ENCODE measurements around the gene CST7.

CST7 gene

DNA sequence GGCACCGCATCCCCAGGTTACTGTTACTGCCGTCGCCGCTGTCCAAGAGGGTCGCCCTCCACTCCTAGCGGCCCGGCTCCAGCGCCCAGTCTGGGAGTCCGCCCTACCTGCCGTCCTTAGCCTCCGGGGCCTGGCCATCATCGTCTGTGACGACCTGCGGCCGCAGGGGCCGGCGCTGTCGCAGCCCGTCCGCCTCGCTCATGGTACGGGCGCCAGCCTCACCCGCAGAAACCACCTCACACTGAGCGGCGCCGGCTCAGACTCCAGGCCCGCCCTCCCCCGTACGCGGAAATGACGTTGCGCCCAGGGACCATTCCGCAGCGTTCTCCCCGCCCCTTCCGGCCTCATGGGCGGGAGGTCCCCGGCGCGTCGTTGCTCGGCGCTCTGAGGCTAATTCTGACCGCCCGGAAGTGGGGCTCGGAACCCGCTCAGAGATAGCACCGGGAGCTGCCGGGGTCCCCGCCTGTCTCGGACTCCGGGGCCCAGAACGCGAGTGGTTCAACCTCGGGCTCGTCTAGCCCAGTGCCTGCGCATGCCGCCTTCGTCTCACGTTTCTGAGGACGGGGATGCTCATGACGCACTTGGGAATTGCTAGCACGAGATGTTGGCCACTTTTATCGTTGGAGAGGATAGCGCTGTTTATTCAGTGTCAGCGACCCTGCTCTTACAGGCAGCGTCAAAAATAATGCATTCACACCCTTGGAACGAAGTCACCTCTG lies 43.6 kb downstream of the CST7 start, which contains the start of gene APMAP:
TSS of gene APMAP (minus strand) at position 265 of the 719 bp plus-strand sequence. CDS start at position 202, 63 bp downstream.
- H3K9me3 ChIP-seq (ENCODE audit: control insufficient read depth in 2 of 2, low read length in 2 of 2): no peaks in the 10 kb centered on the region
- no peaks in the 10 kb centered on the region for H3K27me3 ChIP-seq (ENCODE audit: control insufficient read depth in 2 of 2, insufficient read depth in 2 of 2, low read length in 2 of 2)
- H3K4me3 ChIP-seq (ENCODE audit: low read length in 2 of 2): peak within 1 kb of the TSS; percentile 95
- no peaks in the 10 kb centered on the region for H3K36me3 ChIP-seq (ENCODE audit: control insufficient read depth in 2 of 2, insufficient read depth in 2 of 2, low read length in 2 of 2)
- H3K27ac ChIP-seq (ENCODE audit: low read depth in 2 of 2, low read length in 2 of 2): peak within 1 kb of the TSS; percentile 93 to 95
- H3K9ac ChIP-seq (ENCODE audit: low read depth in 1 of 2, low read length in 2 of 2): peak within 1 kb of the TSS; percentile 93
- peaks cover 17 to 24% of the 10 kb centered on the region in 2 donors for H3K4me1 ChIP-seq (ENCODE audit: control insufficient read depth in 2 of 2, insufficient read depth in 2 of 2, low read length in 2 of 2)

- peaks cover 17 to 24% of the 10 kb centered on the region in 2 donors for H3K4me1 ChIP-seq (ENCODE audit: control insufficient read depth in 2 of 2, insufficient read depth in 2 of 2, low read length in 2 of 2)
- H3K4me3 ChIP-seq (ENCODE audit: low read length in 2 of 2): peak overlapping the region; percentile 95
- peak overlapping the region; percentile 93 to 95 for H3K27ac ChIP-seq (ENCODE audit: low read depth in 2 of 2, low read length in 2 of 2)
- no peaks in the 10 kb centered on the region for H3K27me3 ChIP-seq (ENCODE audit: control insufficient read depth in 2 of 2, insufficient read depth in 2 of 2, low read length in 2 of 2)
- peak overlapping the region; percentile 93 for H3K9ac ChIP-seq (ENCODE audit: low read depth in 1 of 2, low read length in 2 of 2)
- no peaks in the 10 kb centered on the region for H3K9me3 ChIP-seq (ENCODE audit: control insufficient read depth in 2 of 2, low read length in 2 of 2)
- H3K36me3 ChIP-seq (ENCODE audit: control insufficient read depth in 2 of 2, insufficient read depth in 2 of 2, low read length in 2 of 2): no peaks in the 10 kb centered on the region
Measured at GRCh38 chr20:24993337-24994185, 44.5 kb downstream of the CST7 start.

DNA sequence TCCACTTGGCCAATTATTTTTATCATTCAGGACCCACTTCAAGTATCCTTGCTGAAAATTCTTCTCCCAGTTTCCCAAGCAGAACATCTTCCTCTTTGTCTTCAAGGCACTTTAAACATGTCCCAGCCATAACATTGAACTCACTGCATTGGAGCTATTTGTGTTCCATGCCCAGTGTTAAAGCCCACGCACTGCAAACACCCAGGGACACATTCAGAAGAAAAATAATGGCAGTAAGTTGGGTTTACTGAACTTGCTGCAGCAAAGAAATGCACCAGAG lies 45.1 kb downstream of the CST7 start:
- Histone ChIP-seq H3K9ac (ENCODE audit: low read depth in 1 of 2, low read length in 2 of 2) (no peak overlapping the region), H3K4me3 (ENCODE audit: low read length in 2 of 2) (no peak overlapping the region), H3K27me3 (ENCODE audit: control insufficient read depth in 2 of 2, insufficient read depth in 2 of 2, low read length in 2 of 2) (no peaks in the 10 kb centered on the region), H3K27ac (ENCODE audit: low read depth in 2 of 2, low read length in 2 of 2) (no peak overlapping the region), H3K36me3 (ENCODE audit: control insufficient read depth in 2 of 2, insufficient read depth in 2 of 2, low read length in 2 of 2) (no peaks in the 10 kb centered on the region), H3K9me3 (ENCODE audit: control insufficient read depth in 2 of 2, low read length in 2 of 2) (no peaks in the 10 kb centered on the region), H3K4me1 (ENCODE audit: control insufficient read depth in 2 of 2, insufficient read depth in 2 of 2, low read length in 2 of 2) (peaks cover 17 to 24% of the 10 kb centered on the region in 2 donors)

DNA sequence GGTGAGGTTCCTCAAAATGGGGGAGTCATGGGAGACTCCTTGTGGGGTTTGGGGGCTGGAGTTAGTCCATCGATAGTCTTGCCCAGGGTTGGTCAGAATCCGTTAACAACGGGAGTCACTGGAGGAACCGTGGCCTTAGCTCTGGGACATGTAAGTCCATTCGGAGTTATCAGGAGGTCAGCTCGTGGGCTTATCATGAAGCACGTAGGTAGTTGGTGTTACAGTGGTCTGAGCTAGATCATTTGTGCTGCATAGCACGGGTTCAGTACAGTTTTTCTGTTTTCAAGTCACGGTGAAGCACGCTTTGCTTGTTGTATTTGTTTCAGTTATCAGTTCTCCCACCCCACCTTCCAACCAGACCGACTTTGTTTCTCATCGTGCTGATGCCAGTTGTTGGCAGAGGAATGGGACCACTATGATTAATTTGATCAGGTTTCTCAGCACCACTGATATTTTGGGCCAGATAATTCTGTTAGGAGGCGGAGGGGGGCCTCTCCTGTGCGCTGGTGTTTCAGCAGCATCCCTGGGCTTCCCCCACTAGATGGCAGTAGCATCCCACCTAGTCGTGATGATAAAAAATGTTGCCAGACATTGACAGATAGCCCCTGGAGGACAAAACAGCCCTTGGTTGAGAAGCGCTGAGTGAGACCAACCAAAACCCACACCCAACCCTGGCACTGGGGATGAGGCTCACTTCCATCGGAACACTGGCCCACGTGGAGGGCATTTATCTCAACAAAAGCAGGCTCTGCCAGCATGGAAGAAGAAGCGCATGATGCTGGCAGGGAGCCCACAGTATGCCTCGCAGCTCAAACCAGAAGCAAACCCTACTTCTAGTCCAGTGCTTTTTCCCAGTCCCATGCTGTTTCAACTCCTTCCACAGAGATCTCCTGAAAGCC lies 45.6 kb downstream of the CST7 start:
- Histone ChIP-seq H3K9me3 (ENCODE audit: control insufficient read depth in 2 of 2, low read length in 2 of 2) (no peaks in the 10 kb centered on the region), H3K27me3 (ENCODE audit: control insufficient read depth in 2 of 2, insufficient read depth in 2 of 2, low read length in 2 of 2) (no peaks in the 10 kb centered on the region), H3K4me3 (ENCODE audit: low read length in 2 of 2) (peak overlapping the region in 1 of 2 donors; percentile 27), H3K36me3 (ENCODE audit: control insufficient read depth in 2 of 2, insufficient read depth in 2 of 2, low read length in 2 of 2) (no peaks in the 10 kb centered on the region), H3K27ac (ENCODE audit: low read depth in 2 of 2, low read length in 2 of 2) (no peak overlapping the region), H3K4me1 (ENCODE audit: control insufficient read depth in 2 of 2, insufficient read depth in 2 of 2, low read length in 2 of 2) (peaks cover 17 to 24% of the 10 kb centered on the region in 2 donors), H3K9ac (ENCODE audit: low read depth in 1 of 2, low read length in 2 of 2) (no peak overlapping the region)

DNA sequence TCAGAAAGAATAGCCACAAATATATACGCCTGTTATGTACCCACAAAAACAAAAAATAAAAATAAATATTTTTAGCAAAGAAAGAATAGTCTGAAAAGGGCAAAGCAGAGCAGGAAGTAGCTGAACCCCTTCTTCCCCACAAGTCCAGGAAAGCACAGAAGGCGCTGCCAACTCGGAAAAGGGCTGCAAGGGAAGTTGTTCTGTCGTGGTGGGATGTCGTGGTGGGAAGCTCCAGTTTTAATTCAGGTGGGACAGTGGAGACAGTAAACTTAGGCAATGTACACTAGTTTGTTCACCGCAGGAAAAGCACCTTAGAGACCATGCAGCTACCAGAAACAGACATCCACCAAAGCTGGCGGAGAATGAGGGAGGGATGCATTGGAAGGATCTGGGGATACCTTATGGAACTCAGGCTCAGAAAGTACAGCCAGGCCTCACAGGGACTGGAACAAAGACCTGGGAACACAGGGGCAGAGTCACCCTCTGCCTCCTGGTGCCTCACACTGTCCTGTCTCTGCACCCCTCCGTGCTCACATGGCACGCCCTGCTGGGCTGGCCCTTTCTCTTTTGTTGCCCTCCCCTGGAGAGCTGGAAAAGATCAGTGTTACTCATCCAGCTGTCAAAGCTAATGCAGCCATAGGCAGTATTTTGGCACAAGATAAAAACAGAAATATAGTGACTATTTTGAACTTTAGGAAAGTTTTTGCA lies 46.8 kb downstream of the CST7 start:
- Histone ChIP-seq H3K9me3 (ENCODE audit: control insufficient read depth in 2 of 2, low read length in 2 of 2) (no peaks in the 10 kb centered on the region), H3K9ac (ENCODE audit: low read depth in 1 of 2, low read length in 2 of 2) (no peak overlapping the region), H3K4me1 (ENCODE audit: control insufficient read depth in 2 of 2, insufficient read depth in 2 of 2, low read length in 2 of 2) (peaks cover 17 to 23% of the 10 kb centered on the region in 2 donors), H3K4me3 (ENCODE audit: low read length in 2 of 2) (no peak overlapping the region), H3K36me3 (ENCODE audit: control insufficient read depth in 2 of 2, insufficient read depth in 2 of 2, low read length in 2 of 2) (no peaks in the 10 kb centered on the region), H3K27ac (ENCODE audit: low read depth in 2 of 2, low read length in 2 of 2) (no peak overlapping the region), H3K27me3 (ENCODE audit: control insufficient read depth in 2 of 2, insufficient read depth in 2 of 2, low read length in 2 of 2) (no peaks in the 10 kb centered on the region)

GRCh38 chr20:24996449-24997377 lies 47.6 kb downstream of the CST7 start:
- Histone ChIP-seq H3K4me3 (ENCODE audit: low read length in 2 of 2) (no peak overlapping the region), H3K36me3 (ENCODE audit: control insufficient read depth in 2 of 2, insufficient read depth in 2 of 2, low read length in 2 of 2) (no peaks in the 10 kb centered on the region), H3K27me3 (ENCODE audit: control insufficient read depth in 2 of 2, insufficient read depth in 2 of 2, low read length in 2 of 2) (no peaks in the 10 kb centered on the region), H3K4me1 (ENCODE audit: control insufficient read depth in 2 of 2, insufficient read depth in 2 of 2, low read length in 2 of 2) (peaks cover 13 to 16% of the 10 kb centered on the region in 2 donors), H3K9me3 (ENCODE audit: control insufficient read depth in 2 of 2, low read length in 2 of 2) (no peaks in the 10 kb centered on the region), H3K9ac (ENCODE audit: low read depth in 1 of 2, low read length in 2 of 2) (no peak overlapping the region), H3K27ac (ENCODE audit: low read depth in 2 of 2, low read length in 2 of 2) (no peak overlapping the region)

DNA sequence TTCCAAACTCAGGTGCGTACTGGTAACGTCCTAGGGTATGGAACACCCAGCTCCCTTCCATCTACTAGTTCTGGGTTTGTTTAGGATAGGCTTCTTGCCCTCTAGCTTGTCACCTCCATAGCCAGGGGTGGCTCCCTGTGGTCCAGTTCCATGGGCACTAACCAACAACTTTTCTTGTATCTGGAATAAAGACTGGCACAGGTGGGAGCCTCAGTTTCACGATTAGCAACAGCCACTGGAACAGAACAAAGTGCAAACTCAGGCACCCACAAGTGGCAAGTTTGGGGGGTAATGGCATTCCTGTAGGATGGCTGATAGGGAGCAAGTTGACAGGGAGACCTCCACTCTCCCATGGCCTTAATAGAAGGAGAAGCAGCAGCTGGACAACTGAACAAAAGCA lies 49.1 kb downstream of the CST7 start:
- no peaks in the 10 kb centered on the region for H3K27me3 ChIP-seq (ENCODE audit: control insufficient read depth in 2 of 2, insufficient read depth in 2 of 2, low read length in 2 of 2)
- H3K36me3 ChIP-seq (ENCODE audit: control insufficient read depth in 2 of 2, insufficient read depth in 2 of 2, low read length in 2 of 2): no peaks in the 10 kb centered on the region
- no peaks in the 10 kb centered on the region for H3K9me3 ChIP-seq (ENCODE audit: control insufficient read depth in 2 of 2, low read length in 2 of 2)
- H3K4me3 ChIP-seq (ENCODE audit: low read length in 2 of 2): no peak overlapping the region
- H3K27ac ChIP-seq (ENCODE audit: low read depth in 2 of 2, low read length in 2 of 2): no peak overlapping the region
- H3K4me1 ChIP-seq (ENCODE audit: control insufficient read depth in 2 of 2, insufficient read depth in 2 of 2, low read length in 2 of 2): peaks cover 8 to 9% of the 10 kb centered on the region in 2 donors
- H3K9ac ChIP-seq (ENCODE audit: low read depth in 1 of 2, low read length in 2 of 2): no peak overlapping the region

GRCh38 chr20:24998631-24999445 lies 49.8 kb downstream of the CST7 start:
- Histone ChIP-seq H3K4me1 (ENCODE audit: control insufficient read depth in 2 of 2, insufficient read depth in 2 of 2, low read length in 2 of 2) (peaks cover 4% of the 10 kb centered on the region in 2 donors), H3K27ac (ENCODE audit: low read depth in 2 of 2, low read length in 2 of 2) (no peak overlapping the region), H3K9ac (ENCODE audit: low read depth in 1 of 2, low read length in 2 of 2) (no peak overlapping the region), H3K4me3 (ENCODE audit: low read length in 2 of 2) (peak overlapping the region in 1 of 2 donors; percentile 4), H3K36me3 (ENCODE audit: control insufficient read depth in 2 of 2, insufficient read depth in 2 of 2, low read length in 2 of 2) (no peaks in the 10 kb centered on the region), H3K27me3 (ENCODE audit: control insufficient read depth in 2 of 2, insufficient read depth in 2 of 2, low read length in 2 of 2) (no peaks in the 10 kb centered on the region), H3K9me3 (ENCODE audit: control insufficient read depth in 2 of 2, low read length in 2 of 2) (no peaks in the 10 kb centered on the region)
